ENCODE data around the gene PRKCA. TPM values are rescaled to one million over a fixed set of nuclear protein-coding genes. Genes with fewer than 3 reads are reported as not detected.

The PRKCA gene
- total and polyA plus RNA-seq, 4 donors, result 3.0 to 14.1 (median 5.4) TPM

GRCh38 chr17:66469461-66469860 is 167.0 kb downstream of the PRKCA start (continued):
- no peak for TF ChIP-seq ATF3 (IDR thresholded peaks at IDR 0.05)

GRCh38 chr17:66469890-66470289 is 167.5 kb downstream of the PRKCA start:
- Histone ChIP-seq H3K27ac (ENCODE audit: low read depth in 1 of 2, low read length in 2 of 2) (no peak overlapping the region), H3K9me3 (ENCODE audit: control insufficient read depth in 4 of 4, low read length in 3 of 4) (no peaks in the 10 kb centered on the region), H3K36me3 (ENCODE audit: control insufficient read depth in 4 of 4, insufficient read depth in 3 of 4, low read depth in 1 of 4, low read length in 3 of 4) (no peaks in the 10 kb centered on the region), H3K4me3 (ENCODE audit: low read depth in 1 of 3, low read length in 3 of 3) (no peak overlapping the region), H3K27me3 (ENCODE audit: control insufficient read depth in 4 of 4, insufficient read depth in 4 of 4, low read length in 3 of 4) (no peaks in the 10 kb centered on the region), H3K4me1 (ENCODE audit: control insufficient read depth in 4 of 4, insufficient read depth in 4 of 4, low read length in 3 of 4) (peaks cover 0 to 19% (median 12%) of the 10 kb centered on the region in 4 donors), H3K9ac (ENCODE audit: low read depth in 1 of 2, low read length in 2 of 2) (no peak overlapping the region)
- TF ChIP-seq FOXA1 (IDR thresholded peaks at IDR 0.05), result no peak
- TF ChIP-seq ZBTB33 (IDR thresholded peaks at IDR 0.05), result no peak
- TF ChIP-seq FOXA2 (IDR thresholded peaks at IDR 0.05), result no peak
- no peak for TF ChIP-seq TAF1 (conservative IDR thresholded peaks at IDR 0.05)
- no peak for TF ChIP-seq CTCF (IDR thresholded peaks at IDR 0.05; ENCODE audit: low read depth, low read length, missing input control)
- no peak for TF ChIP-seq JUND (IDR thresholded peaks at IDR 0.05)
- no peak for TF ChIP-seq NR2F2 (IDR thresholded peaks at IDR 0.05)
- TF ChIP-seq YY1 (IDR thresholded peaks at IDR 0.05), result no peak
- TF ChIP-seq EGR1 (IDR thresholded peaks at IDR 0.05; ENCODE audit: low read depth in 2 of 2), result no peak
- TF ChIP-seq REST (IDR thresholded peaks at IDR 0.05), result no peak
- TF ChIP-seq SP1 (IDR thresholded peaks at IDR 0.05), result no peak
- TF ChIP-seq ATF3 (IDR thresholded peaks at IDR 0.05), result no peak
- TF ChIP-seq GABPA (IDR thresholded peaks at IDR 0.05 in 1 of 2, conservative IDR thresholded peaks at IDR 0.05 in 1 of 2), result no peak
- no peak for TF ChIP-seq HNF4A (conservative IDR thresholded peaks at IDR 0.05)
- TF ChIP-seq HNF4G (IDR thresholded peaks at IDR 0.05), result no peak
- TF ChIP-seq RXRA (IDR thresholded peaks at IDR 0.05), result no peak
- no peak for TF ChIP-seq RAD21 (IDR thresholded peaks at IDR 0.05)
- no peak for TF ChIP-seq MAX (IDR thresholded peaks at IDR 0.05)
- WGBS, result 53% methylated on average over 4 of the region's 4 CpGs
- DNase-seq (ENCODE audit: low spot score), result no peak

All from liver (tissue), 9 donors.